AG04450 (cell line): ENCODE results near the gene CCDC102B. TPM values are rescaled to one million over a fixed set of nuclear protein-coding genes. Genes with fewer than 3 reads are reported as not detected.
"Not testable (repeated sequence)": the region's sequence is repeated elsewhere in the genome, so short reads cannot be mapped to it uniquely, and the experiment has no call there.

Experiments
- CTCF ChIA-PET: fragments of 300-600, 350-600 bp; formaldehyde crosslinking; extraction: SDS; loops from one replicate; lab custom pipeline; 2022; ENCODE audit warnings: antibody characterized with exemption, inconsistent platforms; lab: Charles Lee
- POLR2A ChIA-PET: fragments of 350-600 bp; formaldehyde crosslinking; extraction: SDS; loops from one replicate; lab custom pipeline; 2021; ENCODE audit warnings: antibody characterized with exemption, inconsistent platforms; lab: Yijun Ruan, JAX
- DNase-seq: peaks from one replicate; pipeline ENCODE4 v3.0.0-alpha.2; 2011; ENCODE audit warnings: low read depth, low spot score
- H3K27ac ChIP-seq: one replicate; pipeline ENCODE4 v1.5.1; 2012; ENCODE audit warnings: low read depth, low read length, control low read depth
- H3K27me3 ChIP-seq: one replicate; pipeline ENCODE4 v1.6.0; 2012; ENCODE audit warnings: low read length; ENCODE audit not compliant: control insufficient read depth, insufficient read depth
- H3K4me3 ChIP-seq: 2 replicates; pipeline ENCODE4 v1.5.1; 2011; ENCODE audit warnings: mild to moderate bottlenecking, low read depth, low read length, control low read depth
- H3K9me3 ChIP-seq: 2 replicates; pipeline ENCODE4 v1.5.1; 2012; ENCODE audit warnings: low read length; ENCODE audit not compliant: control insufficient read depth, insufficient read depth
- polyA plus RNA-seq: library from polyadenylated mRNA; depleted of rRNA; stranded (reverse); fragments of >200 nt; gene quantifications from 2 replicates; pipeline ENCODE4 v1.2.3, GENCODE V29; 2011
- TF ChIP-seq, protein P1 (sequence below): IDR thresholded peaks from 2 replicates; pipeline ENCODE4 v1.5.1; 2011; ENCODE audit warnings: low read depth, low read length, control low read depth, inconsistent platforms

Gene CCDC102B
- polyA plus RNA-seq, 1 experiment = 4.0 TPM

DNA sequence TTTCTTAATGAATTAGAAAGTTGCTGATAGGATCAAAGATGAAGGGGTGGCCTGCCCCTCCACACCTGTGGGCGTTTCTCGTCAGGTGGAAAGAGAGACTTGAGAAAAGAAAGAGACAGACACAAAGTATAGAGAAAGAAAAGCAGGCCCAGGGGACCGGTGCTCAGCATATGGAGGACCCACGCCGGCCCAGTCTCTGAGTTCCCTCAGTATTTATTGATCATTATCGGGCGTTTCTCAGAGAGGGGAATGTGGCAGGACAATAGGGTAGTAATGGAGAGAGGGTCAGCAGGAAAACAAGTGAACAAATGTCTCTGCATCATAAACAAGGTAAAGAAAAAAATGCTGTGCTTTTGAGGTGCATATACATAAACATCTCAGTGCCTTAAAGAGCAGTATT is 144.3 kb downstream of the CCDC102B start:
- ChIA-PET POLR2A (no interaction called here), CTCF (no interaction called here)
- DNase-seq = no peak
- Histone ChIP-seq H3K27ac (no peak overlapping the region), H3K27me3 (no peaks in the 10 kb centered on the region), H3K9me3 (no peaks in the 10 kb centered on the region), H3K4me3 (no peak overlapping the region)
- TF ChIP-seq, protein P1, sequence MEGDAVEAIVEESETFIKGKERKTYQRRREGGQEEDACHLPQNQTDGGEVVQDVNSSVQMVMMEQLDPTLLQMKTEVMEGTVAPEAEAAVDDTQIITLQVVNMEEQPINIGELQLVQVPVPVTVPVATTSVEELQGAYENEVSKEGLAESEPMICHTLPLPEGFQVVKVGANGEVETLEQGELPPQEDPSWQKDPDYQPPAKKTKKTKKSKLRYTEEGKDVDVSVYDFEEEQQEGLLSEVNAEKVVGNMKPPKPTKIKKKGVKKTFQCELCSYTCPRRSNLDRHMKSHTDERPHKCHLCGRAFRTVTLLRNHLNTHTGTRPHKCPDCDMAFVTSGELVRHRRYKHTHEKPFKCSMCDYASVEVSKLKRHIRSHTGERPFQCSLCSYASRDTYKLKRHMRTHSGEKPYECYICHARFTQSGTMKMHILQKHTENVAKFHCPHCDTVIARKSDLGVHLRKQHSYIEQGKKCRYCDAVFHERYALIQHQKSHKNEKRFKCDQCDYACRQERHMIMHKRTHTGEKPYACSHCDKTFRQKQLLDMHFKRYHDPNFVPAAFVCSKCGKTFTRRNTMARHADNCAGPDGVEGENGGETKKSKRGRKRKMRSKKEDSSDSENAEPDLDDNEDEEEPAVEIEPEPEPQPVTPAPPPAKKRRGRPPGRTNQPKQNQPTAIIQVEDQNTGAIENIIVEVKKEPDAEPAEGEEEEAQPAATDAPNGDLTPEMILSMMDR = no peak

DNA sequence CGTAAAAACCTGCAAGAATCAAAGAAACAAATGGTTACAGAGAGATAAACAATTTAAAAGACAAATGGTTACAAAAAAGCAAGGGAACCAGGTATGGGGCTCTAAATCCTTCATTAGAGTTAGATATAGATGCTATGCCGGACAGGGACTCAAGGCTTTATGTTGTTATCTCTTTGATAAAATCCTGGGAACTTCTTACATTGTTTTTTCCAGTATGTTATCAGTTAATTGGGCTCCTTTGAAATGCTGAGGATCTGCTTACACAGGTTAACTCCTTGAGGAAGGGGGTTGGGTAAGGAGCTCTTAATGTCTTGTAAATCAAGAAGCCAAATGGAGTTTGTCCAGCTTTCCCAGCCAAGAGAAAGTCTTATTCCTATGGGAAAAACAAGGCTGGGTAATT is 146.0 kb downstream of the CCDC102B start:
- H3K4me3 ChIP-seq, H3K27ac ChIP-seq, DNase-seq, POLR2A ChIA-PET, H3K9me3 ChIP-seq, CTCF ChIA-PET, H3K27me3 ChIP-seq: not testable (repeated sequence)

DNA sequence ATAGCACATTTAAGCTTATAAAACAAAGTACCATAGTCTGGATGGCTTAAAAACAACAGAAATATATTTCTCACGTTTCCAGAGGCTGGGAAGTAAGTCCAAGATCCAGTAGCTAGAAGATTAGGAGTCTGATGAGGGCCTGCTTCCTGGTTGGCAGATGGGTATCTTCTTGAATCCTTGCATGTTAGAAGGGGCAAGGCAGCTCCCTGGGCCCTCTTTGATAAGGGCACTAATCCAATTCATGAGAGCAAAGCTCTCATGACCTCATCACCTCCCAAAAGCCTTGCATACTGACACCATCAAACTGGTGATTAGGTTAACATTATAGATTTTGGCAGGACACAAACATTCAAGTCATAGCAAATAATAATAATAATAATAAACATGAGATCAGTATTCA is 146.4 kb downstream of the CCDC102B start:
- no peaks in the 10 kb centered on the region for H3K9me3 ChIP-seq
- ChIA-PET CTCF (no interaction called here), POLR2A (no interaction called here)
- no peak overlapping the region for H3K27ac ChIP-seq
- H3K27me3 ChIP-seq = no peaks in the 10 kb centered on the region
- no peak for DNase-seq
- TF ChIP-seq, protein P1 = no peak
- H3K4me3 ChIP-seq = no peak overlapping the region

DNA sequence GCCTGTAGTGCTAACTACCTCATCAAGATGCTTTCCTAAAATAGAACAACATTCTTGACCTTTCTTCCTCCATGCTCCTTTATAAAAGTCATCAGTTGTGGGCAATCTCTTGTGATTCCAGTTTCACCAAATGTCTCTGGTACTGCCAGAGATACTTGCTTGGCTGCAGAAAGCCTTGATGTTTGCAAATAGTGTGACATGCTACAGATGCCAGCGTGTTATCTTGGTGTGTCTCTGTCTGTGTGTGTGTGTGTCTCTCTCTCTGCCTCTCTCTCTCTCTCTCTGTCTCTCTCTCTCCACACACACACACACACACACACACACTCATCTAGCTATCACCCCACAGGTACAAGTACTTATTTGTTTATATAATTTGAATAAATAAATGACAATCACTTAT is 146.9 kb downstream of the CCDC102B start:
- DNase-seq = no peak
- ChIA-PET POLR2A (no interaction called here), CTCF (no interaction called here)
- Histone ChIP-seq H3K9me3 (no peaks in the 10 kb centered on the region), H3K27ac (no peak overlapping the region), H3K27me3 (no peaks in the 10 kb centered on the region), H3K4me3 (no peak overlapping the region)
- TF ChIP-seq, protein P1 = no peak

DNA sequence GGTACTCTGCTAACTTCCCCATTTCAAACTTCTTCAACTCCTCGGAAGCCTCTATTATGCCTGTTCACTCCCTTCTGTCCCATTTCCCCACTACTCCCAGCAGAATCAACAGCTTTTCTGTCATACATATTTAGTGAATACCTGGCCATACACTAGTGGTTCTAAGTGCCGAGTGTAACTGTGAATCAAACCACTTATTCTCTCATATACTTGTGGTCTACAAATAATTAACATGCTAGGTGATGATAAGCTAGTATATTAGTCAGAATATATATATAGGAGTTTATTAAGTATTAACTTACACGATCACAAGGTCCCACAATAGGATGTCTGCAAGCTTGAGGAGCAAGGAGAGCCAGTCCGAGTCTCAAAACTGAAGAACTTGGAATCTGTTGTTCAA is 150.7 kb downstream of the CCDC102B start:
- Histone ChIP-seq H3K27me3 (no peaks in the 10 kb centered on the region), H3K4me3 (no peak overlapping the region), H3K27ac (no peak overlapping the region), H3K9me3 (no peaks in the 10 kb centered on the region)
- ChIA-PET POLR2A (no interaction called here), CTCF (no interaction called here)
- TF ChIP-seq, protein P1 = no peak
- no peak for DNase-seq

DNA sequence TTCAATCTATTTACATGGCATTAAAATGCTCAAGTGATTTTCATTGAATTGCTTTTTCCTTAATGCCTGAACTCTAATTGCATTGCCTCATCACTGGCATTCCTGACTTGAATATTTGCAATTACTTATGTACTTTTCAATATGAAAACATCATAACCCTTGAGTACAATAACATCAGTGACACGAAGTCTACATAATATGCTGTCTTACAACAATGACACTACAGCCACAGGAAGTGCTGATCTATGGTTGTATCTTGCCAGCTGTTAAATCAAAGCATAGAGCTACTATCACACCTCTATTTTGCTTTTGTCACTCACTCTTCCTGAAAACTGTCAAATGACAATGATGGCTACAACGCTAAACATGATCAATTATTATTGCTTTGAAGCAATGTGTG is 156.9 kb downstream of the CCDC102B start:
- no peak for DNase-seq
- TF ChIP-seq, protein P1 = no peak
- POLR2A ChIA-PET = no interaction called here
- Histone ChIP-seq H3K9me3 (no peaks in the 10 kb centered on the region), H3K4me3 (no peak overlapping the region), H3K27ac (no peak overlapping the region), H3K27me3 (no peaks in the 10 kb centered on the region)
- CTCF ChIA-PET = no interaction called here
